HUDEP-2 (cell line): ENCODE data around the gene S100A9.
"Not testable (repeated sequence)": the region's sequence is repeated elsewhere in the genome, so short reads cannot be mapped to it uniquely, and the experiment has no call there.

Source experiments
- DNase-seq, 76 experiments: peaks; one replicate each; lab custom pipeline; 2025; ENCODE audit not compliant: unreplicated experiment in 76 of 76; lab: John Stamatoyannopoulos, UW

S100A9 gene

DNA sequence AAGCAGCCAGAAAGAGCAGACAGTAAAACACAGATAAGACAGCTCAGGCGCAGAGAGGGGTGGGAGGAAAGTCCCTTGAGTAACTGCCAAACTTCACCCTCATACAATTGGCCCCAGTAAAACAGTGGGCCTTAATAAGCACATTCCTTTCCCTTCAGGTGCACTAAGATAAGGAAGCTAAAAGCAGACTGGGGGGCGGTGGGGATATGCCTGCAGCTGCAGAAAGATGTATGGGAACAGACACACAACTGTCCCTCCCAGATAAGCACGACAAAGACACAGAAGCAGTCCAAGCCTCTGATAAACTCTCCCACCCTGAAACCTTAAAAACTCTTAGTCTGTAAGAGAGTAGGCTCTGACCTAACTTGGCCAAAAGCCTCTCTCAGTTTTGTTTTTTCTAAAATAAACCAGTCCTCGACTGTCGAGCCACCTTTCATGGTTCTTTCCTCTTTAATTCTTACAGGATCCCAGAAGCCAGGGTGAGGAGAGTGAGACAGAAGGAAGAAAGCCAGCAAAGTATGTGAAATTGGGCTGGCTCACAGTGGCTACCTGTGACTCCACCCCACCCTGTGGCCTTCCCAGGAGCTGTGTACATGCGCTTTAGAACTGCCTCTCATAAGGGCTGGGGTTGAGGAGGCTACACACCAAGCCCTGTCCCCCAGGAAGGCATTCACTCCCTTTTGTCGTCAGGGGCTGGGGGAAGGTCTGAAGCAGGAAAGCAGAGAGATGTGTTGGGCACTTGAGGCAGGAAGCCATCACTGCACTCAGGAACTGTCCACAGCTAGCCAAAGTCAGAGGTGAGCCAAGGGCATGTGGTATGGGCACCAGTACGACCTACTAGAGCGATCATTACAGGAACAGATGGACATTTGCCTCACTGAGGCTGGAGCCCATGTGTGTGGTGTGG lies 13.6 kb upstream of the S100A9 start:
- peak in 75 of 76 experiments; percentile 33 to 98 (median 89) for DNase-seq

DNA sequence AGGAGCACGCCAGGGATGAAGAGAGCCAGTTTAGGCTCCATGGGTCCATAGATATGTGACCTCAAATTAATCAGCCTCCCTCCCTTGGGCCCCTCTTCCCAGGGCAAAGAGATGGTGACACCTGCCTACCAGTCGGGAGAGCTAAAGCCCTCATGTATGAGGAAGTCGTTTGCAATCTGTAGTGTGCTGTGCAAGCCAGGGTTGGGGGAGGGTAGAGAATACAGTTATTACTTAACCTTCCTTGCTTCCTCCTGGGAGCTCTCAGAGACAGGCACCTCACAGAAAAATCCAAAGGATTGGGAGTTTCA lies 13.0 kb upstream of the S100A9 start:
- DNase-seq, result peak in 4 of 76 experiments; percentile 9 to 40 (median 25)

DNA sequence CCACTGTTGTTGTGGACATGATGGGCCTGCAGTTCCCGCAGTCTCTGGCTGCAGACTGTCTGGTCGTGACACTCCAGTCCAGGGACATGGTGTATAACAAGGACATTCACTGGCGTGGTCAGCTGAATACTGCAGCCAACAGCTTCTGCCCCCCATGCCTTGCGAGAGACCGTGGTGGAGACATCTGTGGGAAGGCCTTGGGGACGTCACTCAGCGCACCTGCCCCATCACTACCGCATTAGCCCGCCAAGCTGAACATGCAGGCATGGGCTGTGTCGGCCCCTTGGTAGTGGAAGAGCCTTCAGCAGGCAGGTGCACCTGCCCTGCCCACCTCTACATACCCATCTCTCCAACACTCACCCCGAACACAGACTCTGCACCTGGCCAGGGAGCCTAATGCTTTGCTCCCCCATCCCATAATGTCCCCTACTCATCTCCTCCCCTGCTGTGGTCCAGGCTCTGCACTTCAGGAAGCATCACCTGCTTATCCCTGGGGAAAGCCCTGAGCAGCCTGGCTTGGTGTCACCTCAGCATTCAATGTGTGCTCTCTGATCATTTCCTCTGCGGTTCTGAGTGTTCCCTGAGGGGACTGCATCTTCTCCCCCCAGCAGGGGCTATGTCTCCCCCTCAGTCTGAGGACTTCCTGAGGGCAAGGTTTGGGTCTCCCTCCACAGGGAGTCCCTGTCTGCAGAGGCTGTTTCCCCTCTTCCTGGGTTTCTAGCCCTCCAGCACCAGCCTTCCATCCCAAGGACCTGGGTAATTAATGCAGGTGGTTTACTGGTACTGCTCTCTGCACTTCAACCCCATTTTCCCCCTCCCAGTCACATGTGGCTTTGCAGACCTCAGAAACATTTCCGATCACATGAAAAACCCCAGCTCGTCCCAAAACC lies 12.2 kb upstream of the S100A9 start:
- no peak for DNase-seq

DNA sequence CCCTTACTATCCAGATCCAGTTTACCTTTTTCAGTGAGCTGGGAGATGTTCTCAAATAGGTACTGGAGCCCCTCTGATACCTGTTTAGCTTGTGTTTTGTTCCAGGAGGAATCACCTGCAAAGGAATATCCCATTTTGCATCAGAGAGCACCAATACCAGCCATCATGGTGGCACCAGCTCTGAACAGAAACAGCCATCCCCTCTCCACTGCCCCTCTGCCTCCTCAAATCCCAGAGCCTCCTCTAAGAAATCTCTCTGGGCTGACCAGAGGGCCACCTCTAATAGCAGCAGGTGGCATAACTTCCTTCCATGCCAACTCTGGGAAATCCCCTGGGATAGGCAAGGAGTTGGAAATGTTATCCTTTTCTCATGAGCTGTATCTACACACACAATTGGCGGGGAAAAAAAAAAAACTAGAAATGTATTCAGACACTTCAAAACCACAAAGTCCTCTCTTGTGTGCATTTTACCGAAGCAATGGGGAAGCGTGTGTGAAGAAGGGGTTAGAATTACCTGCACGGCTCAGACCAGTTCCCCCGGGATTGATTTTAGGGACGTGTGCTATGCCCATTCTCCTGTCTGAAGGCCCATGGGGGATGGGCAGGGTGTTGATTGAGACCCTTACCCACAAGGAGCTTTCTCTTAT lies 11.5 kb upstream of the S100A9 start:
- DNase-seq, result no peak

DNA sequence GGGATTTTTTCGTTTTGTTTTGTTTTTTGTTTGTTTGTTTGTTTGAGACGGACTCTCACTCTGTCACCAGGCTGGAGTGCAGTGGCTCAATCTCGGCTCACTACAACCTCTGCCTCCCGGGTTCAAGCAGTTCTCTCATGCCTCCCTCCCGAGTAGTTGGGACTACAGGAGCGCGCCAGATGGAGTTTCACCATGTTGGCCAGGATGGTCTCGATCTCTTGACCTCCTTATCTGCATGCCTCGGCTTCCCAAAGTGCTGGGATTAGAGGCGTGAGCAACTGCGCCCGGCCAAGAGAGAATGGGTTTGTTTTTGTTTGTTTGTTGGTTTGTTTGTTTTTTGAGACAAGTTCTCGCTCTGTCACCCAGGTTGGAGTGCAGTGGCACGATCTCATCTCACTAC lies 10.6 kb upstream of the S100A9 start:
- not testable (repeated sequence) for DNase-seq

DNA sequence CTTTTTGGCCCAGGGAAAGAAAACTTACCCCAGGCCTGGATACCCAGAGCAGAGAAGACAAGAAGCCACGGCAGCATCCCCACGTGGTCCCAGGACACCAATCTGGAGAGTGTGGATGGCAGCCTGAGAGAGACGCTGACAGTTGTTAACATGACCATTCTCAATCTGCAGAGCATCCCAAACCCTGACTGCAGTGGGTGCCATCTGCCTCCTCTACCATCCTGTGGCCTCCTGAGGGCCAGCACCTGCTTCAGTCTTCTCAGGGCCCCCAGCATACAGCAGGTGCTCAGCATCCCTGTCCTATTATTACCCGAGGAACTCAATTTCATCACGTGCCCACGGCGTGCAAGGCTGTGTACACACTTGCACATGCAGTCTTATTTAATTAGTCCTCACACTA lies 9.8 kb upstream of the S100A9 start:
- no peak for DNase-seq

DNA sequence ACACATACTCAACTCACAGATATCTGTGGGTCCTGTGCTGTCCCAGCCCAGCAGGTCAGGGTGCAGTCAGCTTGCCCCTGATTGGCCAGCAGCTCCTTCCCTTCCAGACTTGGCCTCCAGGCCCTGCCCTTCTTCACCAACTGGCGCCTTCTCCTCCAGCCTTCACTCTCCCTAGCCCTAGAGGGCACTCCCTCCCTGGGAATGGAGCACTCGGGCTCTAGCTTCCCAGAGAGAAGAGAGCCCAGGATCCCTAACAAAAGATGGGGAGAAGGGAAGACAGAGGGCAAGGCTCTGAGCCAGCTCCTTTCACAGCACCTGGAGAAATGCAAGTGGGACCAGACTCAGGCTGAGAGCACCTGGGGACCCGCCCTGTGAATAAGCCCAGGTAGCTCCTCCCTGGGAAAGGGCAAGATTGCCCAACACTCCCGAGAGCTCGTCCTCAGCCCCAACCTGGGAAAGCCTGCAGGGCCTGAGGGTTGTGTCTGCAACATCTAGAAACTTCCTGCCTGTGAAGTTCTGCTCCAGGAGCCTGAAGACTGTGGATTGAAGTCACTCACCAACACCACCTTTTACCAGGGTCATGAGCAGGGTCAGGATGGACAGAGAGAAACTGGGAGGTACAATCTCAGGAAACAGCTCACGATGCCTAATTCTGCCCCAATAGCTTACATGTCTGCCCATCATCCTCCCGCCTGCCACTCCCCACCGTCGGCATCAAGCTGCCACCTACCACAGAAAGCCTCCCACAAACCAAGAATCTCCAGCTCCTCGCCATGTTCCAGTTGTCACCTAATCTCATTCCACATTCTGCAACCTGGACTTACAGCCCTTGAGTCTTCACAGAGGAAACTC lies 8.9 kb upstream of the S100A9 start, which contains the start of gene PGLYRP4:
Gene PGLYRP4 (minus strand): TSS at position 331 of the 852 bp plus-strand sequence. CDS start 909 bp downstream, outside the sequence.
- DNase-seq, result no peak

DNA sequence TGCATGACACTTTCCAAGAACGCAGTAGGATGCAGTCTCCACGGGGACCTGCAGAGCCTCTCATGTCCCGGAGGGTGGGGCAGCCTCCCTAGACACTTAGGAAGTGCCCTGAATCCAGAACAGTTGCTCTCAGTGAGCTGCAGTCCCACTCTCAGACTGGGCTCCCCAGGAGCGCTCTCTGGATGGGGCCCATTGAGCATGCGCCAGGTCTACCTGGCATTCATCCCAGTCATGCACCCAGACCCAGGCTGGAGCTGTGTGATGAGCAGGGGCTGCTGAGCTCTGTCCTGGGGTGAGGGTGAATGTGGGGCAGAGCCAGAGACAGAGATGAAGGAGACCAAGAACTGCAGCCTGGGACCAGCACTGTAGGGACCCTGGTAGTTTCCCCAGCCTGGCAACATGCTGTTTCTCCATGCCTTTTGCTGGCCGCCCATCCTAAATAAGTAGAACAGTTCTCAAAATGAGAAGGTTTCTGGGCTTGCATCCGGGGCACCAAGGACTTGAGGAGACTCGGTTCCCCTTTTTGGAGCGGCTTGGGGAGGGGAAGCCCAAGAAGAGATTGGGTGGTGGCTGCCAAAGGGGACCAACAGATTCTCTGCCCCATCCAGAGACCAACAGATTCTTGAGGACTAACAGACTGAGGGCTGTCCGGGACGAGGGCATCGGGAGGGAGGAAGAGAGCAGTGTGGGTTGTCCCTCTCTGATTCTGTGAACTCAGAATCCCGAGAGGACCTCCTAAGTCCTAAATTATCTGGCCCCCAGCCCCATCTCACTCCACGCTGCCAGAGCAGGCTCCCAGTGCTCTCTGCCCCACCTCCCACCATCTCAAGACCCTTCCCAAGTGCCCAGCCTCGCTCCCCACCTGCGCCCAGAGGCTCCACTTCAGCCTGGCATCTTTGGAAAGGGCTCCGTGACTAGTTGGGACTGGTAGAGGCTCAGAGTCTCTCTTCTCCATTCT lies 8.0 kb upstream of the S100A9 start:
- DNase-seq, result peak in 13 of 76 experiments; percentile 6 to 39 (median 10)

DNA sequence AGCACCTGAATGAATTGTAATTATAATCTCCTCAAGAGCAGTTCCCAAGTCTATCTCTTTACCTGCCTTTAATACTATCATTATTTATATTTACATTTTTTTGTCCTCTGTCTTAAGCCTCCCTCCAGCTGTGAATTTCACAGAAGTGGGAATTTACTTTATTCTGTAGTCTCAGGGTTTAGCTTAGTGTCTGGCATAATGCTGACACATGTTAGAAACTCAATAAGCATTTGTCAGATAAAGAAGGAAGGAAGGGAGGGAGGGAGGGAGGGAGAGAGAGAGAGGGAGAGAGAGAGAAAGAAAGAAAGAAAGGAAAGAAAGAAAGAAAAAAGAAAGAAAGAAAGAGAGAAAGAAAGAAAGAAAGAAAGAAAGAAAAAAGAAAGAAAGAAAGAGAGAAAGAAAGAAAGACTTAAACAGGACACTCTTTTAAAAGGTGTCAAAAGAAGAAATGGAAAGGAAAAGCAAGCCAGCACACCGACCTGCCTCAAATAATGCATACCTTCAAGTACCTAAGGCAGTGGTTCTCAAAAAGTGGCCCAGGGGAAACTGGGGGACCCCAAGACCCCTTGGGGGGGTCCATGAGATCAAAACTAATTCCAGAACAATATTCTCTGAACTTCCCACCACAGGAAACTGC lies 7.2 kb upstream of the S100A9 start:
- no peak for DNase-seq

DNA sequence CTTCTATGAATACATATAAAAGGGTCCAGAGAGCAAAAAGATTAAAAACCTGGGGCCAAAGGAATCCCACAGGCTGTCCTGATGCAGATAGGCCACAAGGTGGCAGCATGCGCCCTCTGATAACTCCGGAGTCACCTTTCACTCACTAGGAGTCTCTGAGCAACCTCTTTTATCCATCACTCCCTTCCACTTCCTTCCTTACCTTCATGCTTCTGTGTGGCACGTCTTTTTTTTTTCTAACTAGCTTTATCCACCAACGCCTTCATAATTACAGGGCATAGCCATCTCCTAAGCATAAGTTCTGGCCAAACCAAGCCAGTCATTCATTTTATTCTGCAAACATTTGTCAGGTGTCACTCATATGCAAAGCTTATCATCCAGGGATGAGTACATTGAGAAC lies 5.1 kb upstream of the S100A9 start:
- DNase-seq, result peak in 55 of 76 experiments; percentile 5 to 70 (median 36)

DNA sequence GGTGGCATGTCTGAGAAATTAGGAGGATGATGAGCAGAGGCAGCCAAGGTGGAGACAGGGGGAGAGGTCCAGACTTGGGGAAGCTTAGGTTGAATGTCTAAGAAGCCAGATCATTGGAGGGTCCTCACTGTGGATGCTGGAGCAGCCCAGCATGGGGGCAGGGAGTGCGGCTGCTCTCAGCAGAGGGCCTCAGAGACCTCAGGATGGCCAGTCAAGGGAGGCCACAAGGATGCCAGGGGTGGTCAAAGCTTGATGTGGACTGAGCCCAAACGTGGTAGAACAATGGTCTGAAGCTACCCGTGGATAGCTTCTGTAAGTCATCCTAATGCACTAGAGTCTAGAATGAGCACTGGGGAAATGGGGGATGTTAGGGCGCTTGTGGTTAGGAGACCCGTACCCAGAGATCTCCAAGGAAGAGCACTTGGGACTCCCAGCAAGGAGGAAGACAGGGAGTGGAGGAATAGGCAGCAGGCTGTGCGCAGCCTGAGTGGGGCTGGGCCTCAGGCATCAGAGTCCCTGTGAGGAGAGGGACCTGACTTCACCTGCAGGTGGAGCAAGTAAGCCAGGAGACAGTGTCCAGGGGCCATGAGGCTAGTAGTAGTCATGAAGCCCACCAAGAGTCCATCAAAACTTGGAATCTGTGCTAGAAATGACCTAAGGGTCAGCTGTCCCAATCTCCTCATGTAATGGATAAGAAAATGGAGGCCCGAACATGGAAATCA lies 4.3 kb upstream of the S100A9 start:
- DNase-seq, result peak in 13 of 76 experiments; percentile 2 to 39 (median 15)

DNA sequence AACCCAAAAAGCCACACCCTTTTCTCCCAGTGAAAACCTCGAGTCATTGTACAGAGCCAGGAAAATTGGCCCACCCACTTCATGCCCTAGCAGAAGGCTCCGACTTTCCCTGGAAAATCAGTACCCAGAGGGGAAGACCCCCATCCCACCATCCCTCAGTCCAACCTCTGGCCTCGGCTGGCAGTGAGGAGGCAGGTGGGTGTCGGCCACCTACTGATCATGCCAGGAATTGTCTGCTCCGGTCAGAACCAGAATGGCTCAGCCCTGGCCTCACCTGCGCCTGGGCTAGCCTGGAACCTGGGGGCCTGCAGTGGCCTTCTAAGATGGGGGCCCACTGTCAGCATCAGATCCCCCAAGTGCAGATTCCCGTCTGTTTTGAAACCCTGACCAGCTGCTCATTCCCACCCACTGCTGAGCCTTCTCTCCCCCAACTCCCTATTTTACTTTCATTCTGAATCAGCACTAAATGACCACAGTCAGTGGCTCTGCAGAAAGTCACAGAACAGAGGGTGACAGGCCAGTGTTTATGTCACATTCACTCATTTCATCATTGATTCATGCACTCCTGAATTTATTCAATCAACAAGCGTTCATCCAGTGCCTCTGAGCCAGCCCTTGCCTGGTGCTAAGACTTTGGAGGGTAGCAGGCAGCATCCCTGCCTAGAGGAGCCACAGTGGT lies 3.0 kb upstream of the S100A9 start:
- no peak for DNase-seq

DNA sequence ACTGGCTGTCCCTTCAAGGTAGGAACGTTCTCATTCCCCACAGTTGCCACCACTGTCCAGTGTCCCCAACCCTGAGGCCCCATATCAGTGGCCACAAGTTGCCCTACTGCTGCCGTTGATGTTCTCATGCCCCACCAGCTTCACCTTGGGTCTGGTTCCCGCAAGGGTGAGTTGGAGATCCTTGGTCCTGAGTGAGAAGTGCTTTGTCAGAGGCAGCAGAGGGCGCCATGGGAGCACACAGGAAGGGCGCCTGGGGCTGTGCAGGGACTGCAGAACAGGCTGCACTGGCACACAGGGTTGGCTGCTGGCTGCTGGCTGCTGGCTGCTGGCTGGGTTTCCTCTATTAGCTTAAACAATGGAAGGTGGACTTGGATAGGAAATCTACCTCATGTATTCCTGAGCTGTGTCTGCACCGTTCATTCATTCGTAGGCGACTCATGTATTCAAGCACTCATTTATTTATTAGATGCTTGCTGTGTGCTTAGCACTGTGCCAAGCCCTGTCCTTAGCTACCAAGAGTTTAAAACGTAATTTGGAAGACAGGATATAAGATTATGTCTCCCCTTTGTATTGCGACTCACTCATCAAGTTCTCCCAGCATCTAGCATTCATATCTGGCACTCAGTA lies 2.1 kb upstream of the S100A9 start:
- DNase-seq, result peak in 65 of 76 experiments; percentile 10 to 81 (median 47)

DNA sequence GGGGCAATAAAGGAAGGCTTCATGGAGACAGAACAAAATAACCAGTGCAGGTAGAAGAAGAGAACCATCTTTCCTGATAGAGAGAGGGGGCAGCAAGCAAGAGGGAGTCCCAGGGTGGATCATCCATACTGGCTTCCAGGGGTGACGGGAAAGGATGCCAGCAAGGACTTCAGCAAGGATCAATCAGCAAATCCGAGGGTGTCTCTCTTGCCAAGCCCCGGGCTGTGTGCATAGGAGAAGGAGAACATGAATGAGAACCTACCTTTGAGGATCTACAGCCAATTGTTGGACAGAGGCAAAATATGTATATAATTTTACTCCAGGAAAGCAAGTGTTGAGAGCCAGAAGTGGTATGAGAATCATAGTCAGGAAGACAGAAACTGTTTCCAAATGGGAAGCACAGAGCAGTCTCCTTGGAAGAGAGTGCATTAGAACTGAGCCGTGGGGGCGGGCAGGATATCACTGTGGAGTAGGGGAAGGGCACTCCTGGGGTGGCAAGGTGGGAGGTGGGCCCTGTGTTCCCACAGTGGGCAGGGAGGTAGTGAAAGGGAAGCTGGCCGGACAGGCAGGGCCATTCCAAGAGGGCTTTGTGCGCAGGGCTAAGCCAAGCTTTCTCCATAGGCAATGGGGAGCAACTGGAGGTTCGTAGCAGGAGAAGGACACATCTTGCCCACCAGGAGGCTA lies 1.1 kb upstream of the S100A9 start:
- DNase-seq, result no peak

DNA sequence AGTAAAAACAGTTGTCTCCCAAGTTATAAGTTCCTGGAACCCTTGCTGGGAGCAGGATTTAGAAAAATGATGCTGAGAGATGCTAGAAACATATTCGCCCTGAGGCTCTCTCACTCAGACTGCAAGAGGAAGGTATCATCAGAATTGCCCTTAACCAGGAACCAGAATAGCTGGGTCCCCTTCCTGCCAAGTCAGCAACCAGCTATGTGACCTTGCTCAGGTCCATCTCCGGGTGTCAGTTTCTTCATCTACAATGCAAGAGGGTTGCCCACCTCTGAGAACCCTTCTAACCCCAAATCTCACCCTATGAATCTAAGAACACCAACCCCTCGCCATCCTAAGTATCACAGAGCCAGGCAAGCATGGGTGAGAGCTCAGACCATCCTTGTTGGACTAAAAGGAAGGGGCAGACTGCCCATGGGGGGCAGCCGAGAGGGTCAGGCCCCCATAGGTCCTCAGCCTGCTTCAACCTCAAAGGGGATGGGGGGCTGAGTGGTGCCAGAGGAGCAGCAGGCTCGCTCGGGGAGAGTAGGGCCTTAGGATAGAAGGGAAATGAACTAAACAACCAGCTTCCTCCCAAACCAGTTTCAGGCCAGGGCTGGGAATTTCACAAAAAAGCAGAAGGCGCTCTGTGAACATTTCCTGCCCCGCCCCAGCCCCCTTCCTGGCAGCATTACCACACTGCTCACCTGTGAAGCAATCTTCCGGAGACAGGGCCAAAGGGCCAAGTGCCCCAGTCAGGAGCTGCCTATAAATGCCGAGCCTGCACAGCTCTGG lies 390 bp upstream of the S100A9 start:
- DNase-seq, result no peak

DNA sequence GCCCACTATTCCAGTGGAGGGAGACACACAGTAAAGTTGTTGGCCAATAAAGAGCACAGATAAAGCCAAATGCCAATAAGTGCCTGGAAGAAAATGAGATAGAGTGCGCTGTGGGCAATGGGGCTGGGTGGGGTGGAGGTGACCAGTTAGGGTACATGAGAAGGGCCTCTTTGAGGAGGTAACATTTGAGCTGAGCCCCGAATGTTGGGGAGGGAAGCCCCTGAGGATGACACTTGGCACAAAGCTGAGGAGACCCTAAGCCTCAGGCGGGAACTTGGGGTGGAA lies 979 bp downstream of the S100A9 start:
- no peak for DNase-seq
